Breast epithelium (tissue), 4 donors: ENCODE data around the gene ABCA13. TPM values are rescaled to one million over a fixed set of nuclear protein-coding genes. Genes with fewer than 3 reads are reported as not detected.

Experiments used
- DNase-seq, 2 donors: peaks; one replicate each; pipeline ENCODE4 v3.0.0-alpha.2; 2019; ENCODE audit warnings: low spot score in 2 of 2
- H3K27ac ChIP-seq, 2 donors: fragments of 200-600 bp; sonication (generic) in 1 of 2; one replicate each; pipeline ENCODE4 v1.5.1; 2016 to 2019; ENCODE audit warnings: mild to moderate bottlenecking in 1 of 2
- H3K27me3 ChIP-seq, 2 donors: fragments of 200-600 bp; sonication (generic) in 1 of 2; one replicate each; pipeline versions ENCODE4 v1.5.1 to v1.6.0; 2017 to 2019; ENCODE audit warnings: control low read depth in 1 of 2, mild to moderate bottlenecking in 1 of 2
- H3K36me3 ChIP-seq: fragments of 200-600 bp; one replicate; pipeline ENCODE4 v1.5.1; 2019
- H3K4me1 ChIP-seq, 2 donors: fragments of 200-600 bp; sonication (generic); one replicate each; pipeline ENCODE4 v1.5.1; 2016 to 2019; ENCODE audit warnings: control low read depth in 1 of 2
- H3K4me3 ChIP-seq, 3 donors: fragments of 200-600 bp; sonication (generic); 1 replicate in 2 of 3; 2 replicates in 1 of 3; pipeline ENCODE4 v1.5.1; 2016 to 2019; ENCODE audit warnings: mild to moderate bottlenecking in 3 of 3, moderate library complexity in 2 of 3
- H3K9me3 ChIP-seq, 2 donors: fragments of 200-600 bp; sonication (generic) in 1 of 2; one replicate each; pipeline ENCODE4 v1.5.1; 2016 to 2019; ENCODE audit warnings: control low read depth in 1 of 2
- CTCF ChIP-seq, 3 donors: fragments of 450-650 bp; IDR thresholded peaks; one replicate each; pipeline ENCODE4 v1.5.1; 2016 to 2017; ENCODE audit warnings: antibody characterized with exemption in 3 of 3, mild to moderate bottlenecking in 3 of 3, moderate library complexity in 3 of 3
- POLR2A ChIP-seq: fragments of 450-650 bp; IDR thresholded peaks from one replicate; pipeline ENCODE4 v1.6.1; 2016; ENCODE audit warnings: antibody characterized with exemption, mild to moderate bottlenecking, moderate library complexity
- POLR2AphosphoS5 ChIP-seq, 3 donors: sonication (generic); formaldehyde crosslinking; IDR thresholded peaks; one replicate each; pipeline ENCODE4 v1.6.1; 2017; ENCODE audit warnings: antibody characterized with exemption in 3 of 3
- intact Hi-C: fragments of 100-400 bp; cut with DNase I; formaldehyde crosslinking; loops from one replicate; pipeline ENCODE4 v1.15.1; 2023; ENCODE audit warnings: low total_unique reads
- total RNA-seq, 3 donors: library from RNA; depleted of rRNA; stranded (reverse); fragments of >200 nt; gene quantifications; one replicate each; pipeline ENCODE4 v1.1.0, GENCODE V29; 2016

ABCA13 gene
- total RNA-seq, 3 donors from 2014 or later: under 0.01 to 0.29 (median under 0.01) TPM

DNA sequence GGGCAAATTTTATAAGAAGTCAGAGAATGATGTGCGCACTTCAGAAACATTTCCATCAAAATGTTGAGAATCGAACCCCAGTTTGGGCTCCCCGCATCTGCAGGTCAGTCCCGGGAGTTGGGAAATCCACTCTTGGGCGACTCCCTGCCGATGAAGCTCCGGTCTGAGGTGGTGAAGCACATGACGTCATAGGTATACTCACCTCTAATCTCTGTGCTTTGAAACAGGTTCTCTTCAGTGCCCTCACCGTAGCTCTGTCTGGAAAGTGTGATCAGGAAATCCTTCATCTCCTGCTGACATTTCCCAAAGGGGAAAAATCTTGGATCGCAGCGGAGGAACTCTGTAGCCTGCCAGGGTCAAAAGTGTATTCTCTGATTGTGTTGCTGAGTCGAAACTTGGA lies 138.5 kb downstream of the ABCA13 start:
- intact Hi-C loops: no loop called here
- Histone ChIP-seq H3K4me3 (no peak overlapping the region), H3K4me1 (no peaks in the 10 kb centered on the region), H3K27ac (no peak overlapping the region), H3K36me3 (no peaks in the 10 kb centered on the region), H3K9me3 (no peaks in the 10 kb centered on the region), H3K27me3 (no peaks in the 10 kb centered on the region)
- TF ChIP-seq CTCF (IDR thresholded peaks at IDR 0.05) (no peak), POLR2AphosphoS5 (IDR thresholded peaks at IDR 0.05) (no peak), POLR2A (no peak)
- DNase-seq: no peak

GRCh38 chr7:48311464-48312100 lies 140.3 kb downstream of the ABCA13 start:
- no peak for DNase-seq
- no peaks in the 10 kb centered on the region for H3K4me1 ChIP-seq
- H3K27ac ChIP-seq: no peak overlapping the region
- no peaks in the 10 kb centered on the region for H3K36me3 ChIP-seq
- H3K4me3 ChIP-seq: no peak overlapping the region
- no peak for TF ChIP-seq POLR2A
- no peak for TF ChIP-seq CTCF (IDR thresholded peaks at IDR 0.05)
- no peak for TF ChIP-seq POLR2AphosphoS5 (IDR thresholded peaks at IDR 0.05)
- intact Hi-C loops: no loop called here
- H3K27me3 ChIP-seq: no peaks in the 10 kb centered on the region
- H3K9me3 ChIP-seq: no peaks in the 10 kb centered on the region

DNA sequence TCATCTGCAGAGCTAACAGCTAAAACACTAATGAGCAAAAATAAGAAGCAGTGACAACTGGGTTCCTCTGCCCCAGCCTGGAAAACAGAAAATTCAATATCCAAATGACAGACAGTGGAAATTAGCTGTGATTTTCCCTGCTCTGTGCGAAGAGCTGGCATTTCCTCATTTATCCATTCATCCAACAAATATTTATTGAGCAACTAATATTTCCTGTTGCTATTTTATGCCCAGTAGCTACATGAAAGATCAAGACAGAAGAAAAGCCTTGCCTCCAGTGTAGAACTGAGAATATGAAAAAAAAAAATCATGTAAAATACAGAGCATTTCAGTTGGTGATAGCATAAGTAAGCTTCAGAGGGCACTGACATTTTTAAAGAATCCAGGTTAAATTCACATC lies 140.9 kb downstream of the ABCA13 start:
- no peak for TF ChIP-seq POLR2AphosphoS5 (IDR thresholded peaks at IDR 0.05)
- TF ChIP-seq CTCF (IDR thresholded peaks at IDR 0.05): no peak
- TF ChIP-seq POLR2A: no peak
- no peaks in the 10 kb centered on the region for H3K9me3 ChIP-seq
- no peak for DNase-seq
- intact Hi-C loops: no loop called here
- no peak overlapping the region for H3K4me3 ChIP-seq
- no peaks in the 10 kb centered on the region for H3K4me1 ChIP-seq
- H3K27me3 ChIP-seq: no peaks in the 10 kb centered on the region
- no peaks in the 10 kb centered on the region for H3K36me3 ChIP-seq
- no peak overlapping the region for H3K27ac ChIP-seq

DNA sequence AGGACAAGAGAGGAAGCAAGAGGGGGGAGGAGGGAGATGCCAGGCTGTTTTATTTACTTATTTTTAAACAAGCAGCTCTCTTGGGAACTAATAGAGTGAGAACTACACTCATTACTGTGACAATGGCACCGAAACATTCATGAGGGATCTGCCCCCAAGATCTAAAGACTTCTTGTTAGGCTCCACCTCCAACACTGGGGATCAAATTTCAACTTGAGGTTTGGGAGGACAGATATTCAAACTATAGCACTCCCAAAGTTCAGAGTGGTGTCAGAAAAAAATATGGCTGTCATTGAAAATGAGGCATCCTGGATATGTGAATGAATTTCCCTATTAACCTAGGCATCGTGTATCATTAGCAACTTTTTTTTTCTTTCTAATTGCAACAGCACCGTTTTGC lies 145.5 kb downstream of the ABCA13 start:
- no peak for TF ChIP-seq CTCF (IDR thresholded peaks at IDR 0.05)
- no peak for TF ChIP-seq POLR2AphosphoS5 (IDR thresholded peaks at IDR 0.05)
- no peak for TF ChIP-seq POLR2A
- Histone ChIP-seq H3K27ac (no peak overlapping the region), H3K9me3 (no peaks in the 10 kb centered on the region), H3K27me3 (no peaks in the 10 kb centered on the region), H3K4me1 (no peaks in the 10 kb centered on the region), H3K36me3 (no peaks in the 10 kb centered on the region), H3K4me3 (no peak overlapping the region)
- intact Hi-C loops: no loop called here
- DNase-seq: no peak

- Histone ChIP-seq H3K4me3 (no peak overlapping the region), H3K9me3 (no peaks in the 10 kb centered on the region), H3K27me3 (no peaks in the 10 kb centered on the region), H3K4me1 (no peaks in the 10 kb centered on the region), H3K27ac (no peak overlapping the region), H3K36me3 (no peaks in the 10 kb centered on the region)
- DNase-seq: no peak
- intact Hi-C loops: no loop called here
- no peak for TF ChIP-seq POLR2AphosphoS5 (IDR thresholded peaks at IDR 0.05)
- TF ChIP-seq CTCF (IDR thresholded peaks at IDR 0.05): no peak
- TF ChIP-seq POLR2A: no peak
Observed at GRCh38 chr7:48317360-48317759, 146.1 kb downstream of the ABCA13 start.
